ENCODE measurements around the gene DTWD2.
"Not testable (repeated sequence)": the region's sequence is repeated elsewhere in the genome, so short reads cannot be mapped to it uniquely, and the experiment has no call there.

DTWD2 gene

DNA sequence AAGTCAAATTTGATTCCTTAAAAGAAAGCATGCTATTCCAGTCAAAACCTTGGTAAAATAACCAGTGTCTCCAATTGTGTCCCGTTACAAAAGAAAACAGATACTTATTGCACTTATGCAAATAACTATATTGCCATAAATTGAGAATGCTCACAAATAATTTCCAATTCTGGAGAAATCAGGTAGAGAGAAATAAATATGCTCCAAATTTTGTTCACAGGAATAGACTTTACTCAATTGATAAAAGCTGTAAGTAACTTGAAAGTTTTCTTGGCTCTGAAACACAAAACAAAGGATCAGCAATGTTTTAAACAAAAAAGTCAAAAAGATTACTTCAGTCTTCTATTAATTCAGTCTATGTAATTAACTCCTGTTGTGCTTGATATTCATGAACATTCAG lies 7.8 kb upstream of the DTWD2 start:
- no peak for DNase-seq (ENCODE audit: low read depth)

DNA sequence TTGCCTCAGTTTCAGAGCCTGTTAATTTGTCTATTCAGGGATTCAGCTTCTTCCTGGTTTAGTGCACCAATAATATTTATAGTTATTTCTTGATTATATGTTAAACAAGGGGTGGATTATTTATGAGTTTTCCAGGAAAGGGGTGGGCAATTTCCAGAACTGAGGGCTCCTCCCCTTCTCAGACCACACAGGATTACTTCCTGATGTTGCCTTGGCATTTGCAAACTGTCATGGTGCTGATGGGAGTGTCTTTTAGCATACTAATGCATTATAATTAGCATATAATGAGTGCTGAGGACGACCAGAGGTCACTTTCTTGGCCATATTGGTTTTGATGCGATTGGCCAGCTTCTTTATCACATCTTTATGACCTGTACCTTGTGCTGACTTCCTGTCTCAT lies 6.2 kb upstream of the DTWD2 start:
- DNase-seq (ENCODE audit: low read depth) = no peak

DNA sequence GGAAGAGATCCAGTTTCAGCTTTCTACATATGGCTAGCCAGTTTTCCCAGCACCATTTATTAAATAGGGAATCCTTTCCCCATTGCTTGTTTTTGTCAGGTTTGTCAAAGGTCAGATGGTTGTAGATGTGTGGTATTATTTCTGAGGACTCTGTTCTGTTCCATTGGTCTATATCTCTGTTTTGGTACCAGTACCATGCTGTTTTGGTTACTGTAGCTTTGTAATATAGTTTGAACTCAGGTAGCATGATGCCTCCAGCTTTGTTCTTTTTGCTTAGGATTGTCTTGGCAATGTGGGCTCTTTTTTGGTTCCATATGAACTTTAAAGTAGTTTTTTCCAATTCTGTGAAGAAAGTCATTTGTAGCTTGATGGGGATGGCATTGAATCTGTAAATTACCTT lies 4.8 kb upstream of the DTWD2 start:
- not testable (repeated sequence) for DNase-seq (ENCODE audit: low read depth)

DNA sequence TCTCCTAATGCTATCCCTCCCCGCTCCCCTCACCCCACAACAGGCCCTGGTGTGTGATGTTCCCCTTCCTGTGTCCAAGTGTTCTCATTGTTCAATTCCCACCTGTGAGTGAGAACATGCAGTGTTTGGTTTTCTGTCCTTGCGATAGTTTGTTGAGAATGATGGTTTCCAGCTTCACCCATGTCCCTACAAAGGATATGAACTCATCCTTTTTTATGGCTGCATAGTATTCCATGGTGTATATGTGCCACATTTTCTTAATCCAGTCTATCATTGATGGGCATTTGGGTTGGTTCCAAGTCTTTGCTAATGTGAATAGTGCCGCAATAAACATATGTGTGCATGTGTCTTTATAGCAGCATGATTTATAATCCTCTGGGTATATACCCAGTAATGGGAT lies 3.7 kb upstream of the DTWD2 start:
- not testable (repeated sequence) for DNase-seq (ENCODE audit: low read depth)

DNA sequence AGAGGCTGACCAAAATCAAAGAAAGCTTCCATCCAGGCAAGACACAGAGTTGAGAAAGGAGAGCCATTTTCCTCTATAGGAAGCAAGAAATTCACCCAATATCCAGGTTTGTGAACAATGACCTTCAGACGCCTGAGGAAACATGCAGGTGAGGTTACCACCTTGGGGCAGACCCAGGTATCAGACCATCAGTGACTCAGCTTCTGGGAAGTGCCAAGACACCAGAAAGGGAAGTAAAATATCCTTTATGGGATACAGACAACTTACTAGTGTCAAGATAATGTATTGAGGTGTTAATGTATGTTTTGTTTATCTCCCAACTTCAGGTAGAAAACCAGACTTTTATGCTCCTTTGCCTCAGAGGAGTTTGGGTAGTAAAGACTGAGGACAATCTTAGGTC lies 2.2 kb upstream of the DTWD2 start:
- DNase-seq (ENCODE audit: low read depth) = no peak

DNA sequence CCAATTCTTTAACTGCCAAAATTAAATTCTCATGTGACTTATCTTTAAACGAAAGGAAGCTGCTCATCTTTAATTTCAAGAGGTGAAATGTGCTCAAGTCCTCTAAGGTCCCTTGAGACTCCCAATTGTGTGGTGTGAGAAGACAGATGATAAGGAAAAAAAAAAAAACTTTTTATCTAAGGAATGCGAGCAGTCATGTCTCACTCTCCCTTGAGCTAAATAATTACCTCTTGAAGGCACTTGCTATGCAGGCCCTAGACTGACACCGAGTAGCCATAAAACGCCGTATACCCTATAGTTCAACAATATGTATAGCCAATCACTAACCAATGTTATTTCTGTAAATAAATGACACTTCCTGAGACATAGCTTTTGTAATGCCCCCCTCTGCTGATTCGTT lies 1.5 kb upstream of the DTWD2 start:
- no peak for DNase-seq (ENCODE audit: low read depth)

DNA sequence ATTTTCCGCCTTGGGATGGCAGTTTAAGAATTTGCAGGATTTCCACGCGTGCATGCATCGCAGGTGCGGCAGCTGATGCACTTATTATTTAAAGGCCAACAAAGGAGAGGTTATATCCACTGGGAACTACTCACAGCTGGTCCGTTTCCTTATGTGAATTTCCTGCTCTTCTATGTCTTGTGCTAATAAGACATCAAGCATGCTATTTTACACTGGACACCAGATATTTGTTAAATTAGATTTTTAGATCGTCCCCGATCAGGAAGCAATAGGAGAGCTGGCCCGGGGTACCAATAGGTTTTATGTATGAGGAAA lies 476 bp upstream of the DTWD2 start:
- DNase-seq (ENCODE audit: low read depth) = no peak

DNA sequence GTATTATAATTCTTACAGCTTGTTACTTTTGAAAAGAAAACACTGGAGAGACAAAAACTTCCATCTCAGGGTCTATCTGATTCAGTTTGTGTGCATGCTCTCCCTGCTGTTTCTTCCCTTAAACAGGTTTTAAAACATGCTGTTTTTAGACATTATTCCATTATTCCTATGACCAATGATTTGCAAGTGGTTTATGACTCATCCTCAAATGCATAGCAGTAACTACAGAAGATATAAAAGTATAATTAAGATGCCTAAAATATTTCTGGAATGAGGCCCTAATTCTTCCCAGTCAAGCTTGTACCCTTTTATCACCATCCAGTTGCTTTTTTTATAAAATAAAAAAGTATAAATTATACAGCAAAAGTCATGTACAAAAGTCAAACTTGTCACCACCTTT lies 3.7 kb downstream of the DTWD2 start:
- DNase-seq (ENCODE audit: low read depth) = no peak

DNA sequence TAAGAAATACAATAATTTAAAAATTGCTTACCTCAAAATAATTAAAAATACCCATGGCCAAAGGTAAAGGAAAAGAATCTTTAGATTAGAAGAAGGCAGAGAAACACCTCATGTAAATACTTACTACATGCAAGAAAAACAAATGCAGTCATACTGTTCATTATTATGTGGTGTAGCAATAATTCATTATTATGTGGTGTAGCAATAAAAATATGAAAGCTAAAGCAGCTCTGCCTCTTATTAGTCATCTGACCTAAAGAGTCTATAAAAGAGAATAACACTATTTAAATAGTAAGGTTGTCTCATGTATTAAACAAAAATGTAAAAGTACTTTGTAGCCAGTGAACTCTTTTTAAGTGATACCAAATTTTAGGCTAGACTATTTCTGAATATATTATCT lies 6.6 kb downstream of the DTWD2 start:
- no peak for DNase-seq (ENCODE audit: low read depth)

DNA sequence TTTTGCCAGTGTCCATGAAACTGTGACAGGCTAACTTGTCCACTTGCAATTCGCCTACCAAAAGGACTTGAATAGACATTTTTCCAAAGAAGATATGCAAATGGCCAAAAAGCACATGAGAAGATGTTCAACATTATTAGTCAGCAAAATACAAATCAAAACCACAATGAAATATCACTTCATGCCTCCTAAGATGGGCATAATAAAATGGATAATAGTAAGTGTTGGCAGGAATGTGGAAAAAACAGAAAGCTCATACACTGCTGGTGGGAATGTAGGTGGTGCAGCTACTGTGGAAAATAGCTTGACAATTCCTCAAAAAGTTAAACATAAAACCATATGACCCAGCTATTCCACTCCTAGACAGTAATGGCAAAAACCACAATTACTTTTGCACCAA lies 7.9 kb downstream of the DTWD2 start:
- DNase-seq (ENCODE audit: low read depth) = no peak

DNA sequence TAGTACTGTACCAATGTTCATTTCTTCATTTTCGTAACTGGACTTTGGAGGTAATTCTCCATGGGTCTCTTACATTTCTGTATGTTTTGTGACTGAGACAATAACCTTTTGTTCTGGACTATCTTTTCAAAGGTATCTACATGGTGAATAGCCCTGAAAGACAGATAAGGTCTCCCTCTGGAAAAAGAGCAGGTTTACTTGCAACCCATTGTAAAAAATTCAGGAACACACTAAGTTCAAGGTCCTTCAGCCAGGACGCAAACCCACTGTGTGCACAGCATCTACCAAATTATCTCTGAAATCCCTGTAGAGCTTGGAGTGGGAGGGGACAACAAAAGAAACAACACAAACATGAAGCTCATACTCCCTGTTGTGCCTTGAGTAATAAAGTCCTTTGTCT lies 8.3 kb downstream of the DTWD2 start:
- no peak for DNase-seq (ENCODE audit: low read depth)

DNA sequence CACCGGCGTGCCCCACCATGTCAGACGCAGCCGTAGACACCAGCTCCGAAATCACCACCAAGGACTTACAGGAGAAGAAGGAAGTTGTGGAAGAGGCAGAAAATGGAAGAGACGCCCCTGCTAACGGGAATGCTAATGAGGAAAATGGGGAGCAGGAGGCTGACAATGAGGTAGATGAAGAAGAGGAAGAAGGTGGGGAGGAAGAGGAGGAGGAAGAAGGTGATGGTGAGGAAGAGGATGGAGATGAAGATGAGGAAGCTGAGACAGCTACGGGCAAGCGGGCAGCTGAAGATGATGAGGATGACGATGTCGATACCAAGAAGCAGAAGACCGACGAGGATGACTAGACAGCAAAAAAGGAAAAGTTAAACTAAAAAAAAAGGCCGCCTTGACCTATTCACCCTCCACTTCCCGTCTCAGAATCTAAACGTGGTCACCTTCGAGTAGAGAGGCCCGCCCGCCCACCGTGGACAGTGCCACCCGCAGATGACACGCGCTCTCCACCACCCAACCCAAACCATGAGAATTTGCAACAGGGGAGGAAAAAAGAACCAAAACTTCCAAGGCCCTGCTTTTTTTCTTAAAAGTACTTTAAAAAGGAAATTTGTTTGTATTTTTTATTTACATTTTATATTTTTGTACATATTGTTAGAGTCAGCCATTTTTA lies 14.4 kb downstream of the DTWD2 start:
- DNase-seq (ENCODE audit: low read depth) = not testable (repeated sequence)

DNA sequence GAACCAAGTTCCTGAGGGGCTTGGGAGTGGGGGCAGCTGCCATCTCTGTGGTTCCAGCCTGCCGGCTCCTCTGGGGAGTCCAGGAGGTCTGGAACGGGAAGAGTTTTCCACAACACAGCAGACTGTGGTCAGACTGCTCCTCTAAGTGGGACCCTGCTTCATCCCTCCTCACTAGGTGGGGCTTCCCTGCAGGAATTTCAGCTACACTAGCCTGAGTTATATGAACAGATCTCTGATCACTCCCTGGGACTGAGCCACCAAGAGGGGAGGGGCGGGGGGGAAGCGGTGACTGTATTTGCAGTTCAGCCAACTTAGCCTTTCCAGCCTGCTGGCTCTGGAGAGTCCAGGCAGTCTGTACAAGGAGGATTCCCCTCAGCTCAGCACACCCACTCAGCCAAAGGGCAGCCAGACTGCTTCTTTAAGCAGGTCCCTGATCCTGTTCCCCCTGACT lies 19.4 kb downstream of the DTWD2 start:
- no peak for DNase-seq (ENCODE audit: low read depth)

DNA sequence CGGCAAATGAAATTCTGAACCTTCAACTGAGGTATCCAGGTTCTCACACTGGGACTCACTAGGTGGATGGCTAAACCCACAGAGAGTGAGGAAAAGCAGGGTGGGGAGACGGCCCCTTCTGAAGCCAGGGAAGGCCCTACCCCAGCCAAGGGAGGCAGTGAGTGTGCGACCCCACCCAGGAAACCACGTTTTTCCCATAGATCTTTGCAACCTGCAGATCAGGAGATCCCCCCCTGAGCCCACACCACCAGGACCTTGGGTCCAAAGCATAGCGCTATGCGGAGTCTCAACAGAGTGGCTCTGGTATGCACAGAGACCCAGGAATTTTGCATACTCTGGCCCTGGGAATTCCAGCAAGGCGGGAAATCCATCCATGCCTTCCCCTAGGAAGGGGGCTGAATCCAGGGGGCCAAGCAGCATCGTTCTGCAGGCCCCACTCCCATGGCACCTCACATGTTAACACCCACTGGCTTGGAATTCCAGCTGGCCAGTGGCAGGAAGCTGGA lies 19.9 kb downstream of the DTWD2 start:
- DNase-seq (ENCODE audit: low read depth) = no peak

DNA sequence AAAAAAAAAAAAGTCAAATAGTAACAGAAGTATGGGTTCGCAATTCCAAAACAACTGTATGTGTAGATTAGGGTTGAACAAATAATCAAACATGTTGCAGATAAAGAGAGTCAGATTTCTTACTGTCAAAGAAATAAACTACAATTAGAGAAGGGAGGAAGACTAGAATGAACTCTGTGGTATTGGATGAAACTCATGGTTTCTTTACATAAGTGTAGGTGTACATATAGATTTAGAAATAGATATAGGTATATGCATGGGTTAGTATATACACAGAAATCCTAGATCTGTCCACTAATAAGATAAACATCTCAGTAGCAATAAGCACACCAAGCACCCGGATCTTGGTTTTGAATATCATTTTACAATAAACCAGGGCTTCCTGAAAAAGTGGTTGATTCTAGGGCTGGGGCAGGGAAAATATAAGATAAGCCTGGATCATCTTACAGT lies 21.3 kb downstream of the DTWD2 start:
- DNase-seq (ENCODE audit: low read depth) = no peak

DNA sequence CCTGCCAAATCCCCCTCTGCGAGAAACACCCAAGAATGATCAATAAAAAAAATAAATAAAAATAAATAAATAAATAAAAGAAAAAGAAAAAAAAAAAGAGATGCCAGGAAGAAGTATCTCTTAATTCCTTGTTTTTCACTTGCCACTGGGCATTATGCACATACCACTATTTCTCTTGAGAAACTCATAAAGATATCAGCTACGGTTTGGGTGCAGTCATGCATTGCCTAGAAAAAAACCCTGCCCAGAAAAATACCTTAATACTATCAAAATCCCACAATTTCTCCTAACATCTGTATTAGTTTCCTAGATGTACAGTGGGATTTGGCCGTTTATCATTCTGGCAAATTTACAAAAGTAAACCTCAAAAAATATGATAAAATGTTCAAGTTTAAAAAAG lies 22.5 kb downstream of the DTWD2 start:
- no peak for DNase-seq (ENCODE audit: low read depth)

DNA sequence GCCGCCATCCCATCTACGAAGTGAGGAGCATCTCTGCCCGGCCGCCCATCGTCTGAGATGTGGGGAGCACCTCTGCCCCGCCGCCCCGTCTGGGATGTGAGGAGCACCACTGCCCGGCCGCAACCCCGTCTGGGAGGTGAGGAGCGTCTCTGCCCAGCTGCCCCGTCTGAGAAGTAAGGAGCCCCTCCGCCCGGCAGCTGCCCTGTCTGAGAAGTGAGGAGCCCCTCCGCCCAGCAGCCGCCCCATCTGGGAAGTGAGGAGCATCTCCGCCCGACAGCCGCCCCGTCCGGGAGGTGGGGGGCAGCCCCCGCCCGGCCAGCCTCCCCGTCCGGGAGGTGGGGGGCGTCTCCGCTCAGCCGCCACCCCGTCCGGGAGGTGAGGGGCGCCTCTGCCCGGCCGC lies 23.4 kb downstream of the DTWD2 start:
- not testable (repeated sequence) for DNase-seq (ENCODE audit: low read depth)

DNA sequence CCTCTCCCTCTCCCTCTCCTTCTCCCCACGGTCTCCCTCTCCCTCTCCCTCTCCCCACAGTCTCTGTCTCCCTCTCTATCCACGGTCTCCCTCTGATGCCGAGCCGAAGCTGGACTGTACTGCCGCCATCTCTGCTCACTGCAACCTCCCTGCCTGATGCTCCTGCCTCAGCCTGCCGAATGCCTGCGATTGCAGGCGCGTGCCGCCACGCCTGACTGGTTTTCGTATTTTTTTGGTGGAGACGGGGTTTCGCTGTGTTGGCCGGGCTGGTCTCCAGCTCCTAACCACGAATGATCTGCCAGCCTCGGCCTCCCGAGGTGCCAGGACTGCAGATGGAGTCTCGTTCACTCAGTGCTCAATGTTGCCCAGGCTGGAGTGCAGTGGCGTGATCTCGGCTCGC lies 24.0 kb downstream of the DTWD2 start:
- DNase-seq (ENCODE audit: low read depth) = not testable (repeated sequence)

DNA sequence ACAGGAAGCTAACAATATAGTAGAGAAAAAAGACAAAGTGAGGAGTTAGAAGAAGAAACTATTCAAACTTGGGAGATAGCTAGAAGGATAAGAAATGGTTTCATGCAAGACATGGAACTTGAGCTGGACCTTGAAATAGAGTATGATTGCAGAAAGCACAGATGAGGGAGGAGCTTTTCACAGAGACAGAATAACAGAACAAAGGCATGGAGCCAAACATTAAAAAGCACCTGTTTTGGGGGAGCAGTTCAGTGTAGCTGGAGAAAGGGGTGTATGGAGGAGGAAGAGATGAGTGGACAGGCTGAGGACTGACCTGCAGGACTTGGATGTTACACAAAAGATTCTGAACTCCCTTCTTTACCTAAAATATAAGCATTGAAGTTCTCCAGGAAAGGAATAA lies 25.2 kb downstream of the DTWD2 start:
- DNase-seq (ENCODE audit: low read depth) = no peak

DNA sequence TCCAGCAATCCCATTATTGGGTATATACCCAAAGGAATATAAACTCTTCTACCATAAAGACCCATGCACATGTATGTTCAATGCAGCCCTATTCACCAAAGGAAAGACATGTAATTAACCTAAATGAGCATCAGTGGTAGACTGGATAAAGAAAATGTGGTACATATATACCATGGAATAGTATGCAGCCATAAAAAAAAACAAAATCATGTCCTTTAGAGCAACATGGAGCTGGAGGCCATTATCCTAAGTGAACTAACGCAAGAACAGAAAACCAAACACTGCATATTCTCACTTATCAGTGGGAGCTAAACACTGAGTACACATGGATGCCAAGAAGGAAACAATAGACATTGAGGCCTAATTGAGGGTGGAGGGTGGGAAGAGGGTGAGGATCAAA lies 27.8 kb downstream of the DTWD2 start:
- no peak for DNase-seq (ENCODE audit: low read depth)

DNA sequence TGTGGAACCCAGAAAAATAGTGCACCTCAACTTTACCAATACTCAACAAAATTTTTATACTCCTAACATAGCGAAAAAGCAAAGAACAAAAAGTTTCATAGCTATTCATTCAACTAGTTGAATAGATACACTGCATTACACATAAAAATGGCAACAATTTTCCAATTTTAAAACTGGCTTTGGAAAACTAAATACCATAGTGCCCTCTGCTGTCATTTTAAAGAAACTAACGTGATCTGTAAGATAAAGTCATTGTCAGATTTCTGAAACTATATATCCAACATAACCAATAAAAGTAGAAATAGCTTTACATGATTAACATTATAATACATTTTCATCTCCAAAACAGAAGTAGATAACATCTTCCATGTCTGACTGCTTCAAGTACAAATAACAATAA lies 31.6 kb downstream of the DTWD2 start:
- no peak for DNase-seq (ENCODE audit: low read depth)

DNA sequence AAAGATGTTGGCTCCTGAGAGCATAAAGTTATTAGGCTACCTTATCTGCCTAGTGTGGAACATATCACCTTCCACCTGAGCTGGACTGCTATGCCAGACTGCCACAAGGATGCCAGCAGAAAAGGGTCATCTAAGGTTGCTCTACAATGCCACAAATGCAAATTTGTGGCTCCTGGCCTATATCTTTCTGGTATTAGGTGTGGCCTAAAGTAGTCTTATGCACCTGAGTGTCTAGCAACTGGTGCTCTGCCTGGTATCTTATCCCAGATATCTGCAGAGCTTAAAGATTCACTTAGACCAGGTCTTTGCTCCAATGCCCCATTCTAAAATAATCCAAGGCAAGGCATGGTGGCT lies 34.7 kb downstream of the DTWD2 start:
- DNase-seq (ENCODE audit: low read depth) = no peak

DNA sequence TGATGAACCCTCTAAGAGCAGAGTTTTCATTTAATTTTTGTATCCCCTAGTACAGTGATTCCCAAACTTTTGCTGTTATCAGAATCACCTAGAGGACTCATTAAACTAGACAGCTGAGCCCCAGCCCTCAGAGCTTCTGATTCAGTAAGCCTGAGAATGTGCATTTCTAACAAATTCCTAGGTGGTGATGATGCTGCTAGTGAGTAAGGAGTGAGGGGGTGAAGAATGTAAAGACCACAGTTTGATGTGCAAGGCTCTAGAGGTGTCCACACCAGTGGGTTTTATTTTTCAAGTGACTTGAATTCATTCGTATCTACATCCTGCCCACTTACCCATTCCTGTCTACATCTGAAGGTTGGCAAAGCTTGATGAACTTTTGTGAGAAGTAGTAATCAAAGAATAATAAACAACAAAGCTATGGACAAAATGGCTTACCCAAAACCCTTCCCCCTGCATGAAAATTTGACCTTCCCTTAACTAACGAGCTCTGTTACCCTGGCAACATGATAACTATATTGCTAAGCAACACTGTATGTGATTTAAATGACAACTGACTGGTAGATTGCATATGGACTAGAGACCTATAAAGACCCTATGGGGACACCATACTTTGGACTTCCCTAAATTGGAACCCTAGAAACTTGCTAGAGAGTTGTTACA lies 35.2 kb downstream of the DTWD2 start:
- DNase-seq (ENCODE audit: low read depth) = no peak

DNA sequence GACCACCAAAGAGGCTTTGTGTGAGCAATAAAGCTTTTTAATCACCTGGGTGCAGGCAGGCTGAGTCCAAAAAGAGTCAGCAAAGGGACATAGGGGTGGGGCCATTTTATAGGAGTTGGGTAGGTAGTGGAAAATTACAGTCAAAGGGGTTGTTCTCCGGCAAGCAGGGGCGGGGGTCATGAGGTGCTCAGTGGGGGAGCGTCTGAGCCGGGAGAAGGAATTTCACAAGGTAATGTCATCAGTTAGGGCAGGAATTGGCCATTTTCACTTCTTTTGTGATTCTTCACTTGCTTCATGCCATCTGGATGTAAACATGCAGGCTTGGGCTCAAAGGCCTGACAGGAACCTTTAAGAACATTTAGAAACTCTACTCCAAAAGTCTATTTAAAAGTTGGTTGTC lies 36.0 kb downstream of the DTWD2 start:
- not testable (repeated sequence) for DNase-seq (ENCODE audit: low read depth)

Measured in T-helper 22 cell (primary cell).